SK-N-SH (cell line): Measurements from ENCODE around the gene MARCHF4. TPM values are rescaled to one million over a fixed set of nuclear protein-coding genes. Genes with fewer than 3 reads are reported as not detected.

ENCODE experiments used
- CTCF ChIA-PET: fragments of 300-600, 350-600 bp; formaldehyde crosslinking; extraction: SDS; loops from one replicate; lab custom pipeline; 2021; lab: Yijun Ruan, JAX
- POLR2A ChIA-PET: fragments of 350-600 bp; sonication (Branson Sonifier 250); formaldehyde crosslinking; extraction: SDS; loops from one replicate; lab custom pipeline; 2020; ENCODE audit warnings: antibody characterized with exemption, inconsistent platforms; lab: Yijun Ruan, JAX
- DNase-seq: peaks from one replicate; pipeline ENCODE4 v3.0.0; 2012
- H2AFZ ChIP-seq: fragments of 200-600 bp; sonication (generic); 2 replicates; pipeline ENCODE4 v1.8.1; 2016; ENCODE audit warnings: antibody characterized with exemption, mild to moderate bottlenecking, low read depth
- H3F3A ChIP-seq: fragments of 200-600 bp; sonication (generic); replicated peaks from 2 replicates; pipeline ENCODE3; 2016; ENCODE audit warnings: antibody characterized with exemption, mild to moderate bottlenecking; ENCODE audit not compliant: insufficient read depth
- H3K27ac ChIP-seq, 2 experiments: fragments of 200-500 bp in 1 of 2; fragments of 200-600 bp in 1 of 2; sonication (Bioruptor generic) in 1 of 2; sonication (generic), shearing (Covaris generic) in 1 of 2; 2 replicates each; pipeline versions ENCODE4 v1.5.1 to v1.6.1; 2014 to 2016; ENCODE audit warnings: low read depth in 2 of 2, inconsistent platforms in 1 of 2, low read length in 1 of 2, mild to moderate bottlenecking in 1 of 2, mixed read lengths in 1 of 2
- H3K27me3 ChIP-seq: fragments of 200-600 bp; sonication (generic), shearing (Covaris generic); 2 replicates; pipeline ENCODE4 v1.6.1; 2016; ENCODE audit warnings: mixed run types; ENCODE audit not compliant: insufficient read depth
- H3K36me3 ChIP-seq, 2 experiments: fragments of 200-500 bp in 1 of 2; fragments of 200-600 bp in 1 of 2; sonication (Bioruptor generic) in 1 of 2; sonication (generic) in 1 of 2; replicated peaks in 1 of 2; 2 replicates each; pipeline versions ENCODE3 to v1.5.1; 2014 to 2016; ENCODE audit warnings: low read length in 1 of 2, mild to moderate bottlenecking in 1 of 2; ENCODE audit not compliant: insufficient read depth in 2 of 2, control insufficient read depth in 1 of 2
- H3K4me1 ChIP-seq, 2 experiments: fragments of 200-500 bp in 1 of 2; fragments of 200-600 bp in 1 of 2; sonication (Bioruptor generic) in 1 of 2; sonication (generic), shearing (Covaris generic) in 1 of 2; 2 replicates each; pipeline versions ENCODE4 v1.5.1 to v1.6.1; 2014 to 2016; ENCODE audit warnings: low read depth in 1 of 2, low read length in 1 of 2, mixed run types in 1 of 2; ENCODE audit not compliant: insufficient read depth in 2 of 2, control insufficient read depth in 1 of 2
- H3K4me2 ChIP-seq: fragments of 200-600 bp; sonication (generic), shearing (Covaris generic); 2 replicates; pipeline ENCODE4 v1.6.1; 2017; ENCODE audit warnings: mixed run types
- H3K4me3 ChIP-seq, 2 experiments: fragments of 200-500 bp in 1 of 2; fragments of 200-600 bp in 1 of 2; sonication (Bioruptor generic) in 1 of 2; sonication (generic), shearing (Covaris generic) in 1 of 2; 2 replicates each; pipeline versions ENCODE4 v1.5.1 to v1.8.1; 2014 to 2016; ENCODE audit warnings: low read depth in 2 of 2, inconsistent platforms in 1 of 2, low read length in 1 of 2, mild to moderate bottlenecking in 1 of 2, mixed read lengths in 1 of 2, moderate library complexity in 1 of 2
- H3K79me2 ChIP-seq: fragments of 200-600 bp; sonication (generic); 2 replicates; pipeline ENCODE4 v1.8.1; 2017; ENCODE audit warnings: mild to moderate bottlenecking; ENCODE audit not compliant: insufficient read depth
- H3K9ac ChIP-seq: fragments of 200-600 bp; sonication (generic); 2 replicates; pipeline ENCODE4 v1.6.1; 2017; ENCODE audit warnings: mixed run types
- H3K9me2 ChIP-seq: fragments of 200-600 bp; sonication (generic); 2 replicates; pipeline ENCODE4 v1.6.1; 2017; ENCODE audit warnings: mixed run types
- H3K9me3 ChIP-seq: fragments of 200-600 bp; sonication (generic); 2 replicates; pipeline ENCODE4 v1.6.1; 2017; ENCODE audit warnings: mixed run types, mild to moderate bottlenecking, moderate library complexity
- H4K20me1 ChIP-seq: fragments of 200-600 bp; sonication (generic); 2 replicates; pipeline ENCODE4 v1.6.1; 2017; ENCODE audit warnings: mild to moderate bottlenecking, mixed run types; ENCODE audit not compliant: insufficient read depth
- ELF1 ChIP-seq: IDR thresholded peaks from 2 replicates; pipeline ENCODE4 v1.4.0; 2012
- FOXJ3 ChIP-seq: sonication (generic); formaldehyde crosslinking; IDR thresholded peaks from 2 replicates; pipeline ENCODE4 v1.5.1; 2020; ENCODE audit warnings: mild to moderate bottlenecking, missing genetic modification reagents
- GABPA ChIP-seq: IDR thresholded peaks from 2 replicates; pipeline ENCODE4 v1.4.0; 2012; ENCODE audit warnings: low read depth, mild to moderate bottlenecking
- MEF2A ChIP-seq: IDR thresholded peaks from 2 replicates; pipeline ENCODE4 v1.4.0; 2012; ENCODE audit warnings: low read depth, borderline replicate concordance
- NFIC ChIP-seq: IDR thresholded peaks from 2 replicates; pipeline ENCODE4 v1.4.0; 2012; ENCODE audit warnings: borderline replicate concordance
- RAD21 ChIP-seq: IDR thresholded peaks from 2 replicates; pipeline ENCODE4 v1.6.1; 2012; ENCODE audit warnings: mild to moderate bottlenecking, low read length
- YY1 ChIP-seq: IDR thresholded peaks from 2 replicates; pipeline ENCODE4 v1.4.0; 2012; ENCODE audit warnings: low read depth, mild to moderate bottlenecking
- WGBS: methylation state at CpG from one replicate; pipeline ENCODE4 v1.1.6; 2017; ENCODE audit warnings: low lambda C conversion rate; 5-methylcytosine and 5-hydroxymethylcytosine counted together
- polyA plus RNA-seq, 3 experiments: library from polyadenylated mRNA; depleted of rRNA; stranded (reverse); fragments of >200 nt; gene quantifications; 2 replicates each; pipeline ENCODE4 v1.2.3, GENCODE V29; 2012
- TF ChIP-seq, protein P1 (sequence below): fragments of 200-600 bp; sonication (generic); IDR thresholded peaks from 2 replicates; pipeline ENCODE4 v1.6.1; 2017; ENCODE audit warnings: antibody characterized with exemption, mild to moderate bottlenecking, moderate library complexity
- TF ChIP-seq, protein P2 (sequence below): IDR thresholded peaks from 2 replicates; pipeline ENCODE4 v1.4.0; 2012; ENCODE audit warnings: low read depth, borderline replicate concordance

MARCHF4 gene
- polyA plus RNA-seq, 1 of the 3 experiments (the other 2 are of a cell fraction), result 7.6 TPM

DNA sequence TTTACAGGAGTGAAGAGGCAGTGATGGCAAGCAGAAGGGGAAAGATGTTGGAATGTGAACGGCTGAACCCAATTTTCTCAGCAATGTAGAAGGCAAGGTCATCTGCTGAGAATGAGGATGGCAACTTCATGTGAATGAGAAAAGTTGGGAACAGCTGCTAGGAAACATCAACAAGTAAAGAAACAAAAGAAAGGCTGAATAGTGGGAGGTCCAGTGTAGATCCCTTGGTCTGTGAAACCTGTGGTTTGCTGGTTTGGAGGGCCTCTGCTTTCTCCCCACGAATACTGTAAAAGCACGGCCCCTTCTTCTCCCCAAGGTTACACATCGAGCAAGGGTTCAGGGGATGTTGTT, 27.4 kb downstream of the MARCHF4 start (continued):
- no peak for TF ChIP-seq RAD21

DNA sequence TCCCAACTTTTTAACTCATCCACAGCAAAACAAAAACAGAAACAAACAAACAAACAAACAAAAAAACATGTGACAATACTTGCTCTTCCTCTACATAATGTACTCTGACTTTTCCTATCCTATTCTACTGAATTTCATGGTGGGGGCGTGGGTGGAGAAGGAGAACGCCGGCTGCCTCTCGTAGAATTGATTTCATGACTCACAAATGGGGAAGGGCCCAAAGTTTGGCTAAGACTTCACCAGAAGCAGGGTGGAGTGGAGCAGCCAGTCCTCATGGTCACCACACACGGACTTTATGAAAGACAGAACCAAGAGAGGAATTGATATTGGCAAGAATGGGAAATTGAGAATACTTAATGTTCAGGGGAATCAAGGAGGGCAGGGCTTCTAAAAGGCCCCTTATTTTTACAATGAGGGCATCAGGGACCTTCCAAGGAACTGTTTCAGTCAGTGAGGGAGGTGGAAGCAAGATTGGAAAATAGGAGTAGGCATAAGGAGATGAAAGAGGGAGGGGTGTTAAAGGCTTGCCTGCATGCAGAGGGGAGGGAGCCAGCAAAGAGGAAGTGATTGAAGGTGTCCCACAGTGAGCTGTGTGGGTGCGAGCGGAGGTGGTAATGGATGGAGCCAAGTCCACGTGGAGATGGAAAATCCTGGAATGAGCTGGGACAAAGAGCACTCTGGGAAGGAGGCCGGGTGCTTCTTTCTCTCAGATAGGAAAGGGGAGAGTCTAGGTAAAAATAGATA, 27.9 kb downstream of the MARCHF4 start:
- H3K79me2 ChIP-seq, result peaks cover 88% of the 10 kb centered on the region; the same call in 1 of the 2 replicates

DNA sequence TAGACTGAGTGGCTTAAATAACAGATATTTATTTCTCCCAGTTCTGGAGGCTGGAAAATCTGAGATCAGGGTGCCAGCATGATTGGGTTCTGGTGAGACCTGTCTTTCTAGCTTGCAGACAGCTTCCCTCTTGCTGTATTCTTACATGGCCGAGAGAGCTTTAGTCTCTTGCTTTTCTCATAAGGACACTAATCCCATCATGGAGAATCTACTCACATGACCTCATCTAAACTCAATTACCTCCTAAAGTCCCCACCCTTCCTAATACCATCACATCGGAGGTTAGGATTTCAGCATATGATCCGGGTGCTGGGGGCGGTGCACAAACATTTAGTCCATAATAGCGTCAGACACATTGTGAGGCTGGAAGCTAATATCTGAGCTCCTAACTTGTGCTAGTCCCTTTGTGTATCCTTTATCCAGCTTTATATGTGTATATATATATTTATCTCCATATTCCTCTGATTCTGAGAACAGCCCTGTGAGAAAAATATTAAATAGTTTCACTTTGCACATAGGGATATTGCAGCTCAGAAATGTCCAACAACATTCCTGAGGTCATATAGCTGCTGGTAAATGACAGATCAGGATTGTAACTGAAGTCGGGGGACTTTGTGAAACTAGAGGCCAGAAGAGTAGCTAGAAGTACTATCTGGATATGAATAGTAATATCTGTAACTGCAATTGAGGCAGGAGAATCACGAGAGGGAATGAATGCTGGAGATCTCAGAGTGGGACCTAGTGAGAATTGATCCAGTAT, 28.9 kb downstream of the MARCHF4 start:
- H3K9me3 ChIP-seq, result no peaks in the 10 kb centered on the region
- no peak overlapping the region for H3K4me3 ChIP-seq
- WGBS, result 94% methylated on average over 7 of the region's 7 CpGs
- H3F3A ChIP-seq, result no peaks in the 10 kb centered on the region
- peaks cover 28 to 41% of the 10 kb centered on the region in 2 experiments for H3K4me1 ChIP-seq
- TF ChIP-seq, protein P1, sequence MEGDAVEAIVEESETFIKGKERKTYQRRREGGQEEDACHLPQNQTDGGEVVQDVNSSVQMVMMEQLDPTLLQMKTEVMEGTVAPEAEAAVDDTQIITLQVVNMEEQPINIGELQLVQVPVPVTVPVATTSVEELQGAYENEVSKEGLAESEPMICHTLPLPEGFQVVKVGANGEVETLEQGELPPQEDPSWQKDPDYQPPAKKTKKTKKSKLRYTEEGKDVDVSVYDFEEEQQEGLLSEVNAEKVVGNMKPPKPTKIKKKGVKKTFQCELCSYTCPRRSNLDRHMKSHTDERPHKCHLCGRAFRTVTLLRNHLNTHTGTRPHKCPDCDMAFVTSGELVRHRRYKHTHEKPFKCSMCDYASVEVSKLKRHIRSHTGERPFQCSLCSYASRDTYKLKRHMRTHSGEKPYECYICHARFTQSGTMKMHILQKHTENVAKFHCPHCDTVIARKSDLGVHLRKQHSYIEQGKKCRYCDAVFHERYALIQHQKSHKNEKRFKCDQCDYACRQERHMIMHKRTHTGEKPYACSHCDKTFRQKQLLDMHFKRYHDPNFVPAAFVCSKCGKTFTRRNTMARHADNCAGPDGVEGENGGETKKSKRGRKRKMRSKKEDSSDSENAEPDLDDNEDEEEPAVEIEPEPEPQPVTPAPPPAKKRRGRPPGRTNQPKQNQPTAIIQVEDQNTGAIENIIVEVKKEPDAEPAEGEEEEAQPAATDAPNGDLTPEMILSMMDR, result no peak
- no peak for TF ChIP-seq NFIC
- DNase-seq, result no peak
- no peaks in the 10 kb centered on the region for H3K36me3 ChIP-seq
- no peak overlapping the region for H2AFZ ChIP-seq
- H4K20me1 ChIP-seq, result no peaks in the 10 kb centered on the region
- peaks cover 89% of the 10 kb centered on the region for H3K79me2 ChIP-seq
- no peak overlapping the region for H3K9ac ChIP-seq
- H3K27me3 ChIP-seq, result no peaks in the 10 kb centered on the region
- no peaks in the 10 kb centered on the region for H3K9me2 ChIP-seq
- H3K4me2 ChIP-seq, result 0 out of 2 replicates have a peak overlapping the region, but pooled peaks have one; percentile 18
- CTCF ChIA-PET, result interaction anchor here (0.6 kb wide), 1 partner anchor 301 kb away, joined by 3 read pairs; no protein-coding TSS in a partner anchor
- POLR2A ChIA-PET, result no interaction called here
- no peak overlapping the region for H3K27ac ChIP-seq

More for the DNA sequence above, 27.9 kb downstream of the MARCHF4 start:
- H3F3A ChIP-seq, result peaks cover 3% of the 10 kb centered on the region
- H3K27ac ChIP-seq, result no peak overlapping the region
- peaks cover 24 to 49% of the 10 kb centered on the region in 2 experiments for H3K4me1 ChIP-seq
- no peak overlapping the region for H3K4me2 ChIP-seq
- CTCF ChIA-PET, result no interaction called here
- DNase-seq, result no peak
- H3K36me3 ChIP-seq, result no peaks in the 10 kb centered on the region
- H4K20me1 ChIP-seq, result peaks cover 3% of the 10 kb centered on the region; the same call in 1 of the 2 replicates
- 90% methylated on average over 9 of the region's 9 CpGs for WGBS
- TF ChIP-seq, protein P2, sequence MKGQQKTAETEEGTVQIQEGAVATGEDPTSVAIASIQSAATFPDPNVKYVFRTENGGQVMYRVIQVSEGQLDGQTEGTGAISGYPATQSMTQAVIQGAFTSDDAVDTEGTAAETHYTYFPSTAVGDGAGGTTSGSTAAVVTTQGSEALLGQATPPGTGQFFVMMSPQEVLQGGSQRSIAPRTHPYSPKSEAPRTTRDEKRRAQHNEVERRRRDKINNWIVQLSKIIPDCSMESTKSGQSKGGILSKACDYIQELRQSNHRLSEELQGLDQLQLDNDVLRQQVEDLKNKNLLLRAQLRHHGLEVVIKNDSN, result no peak
- TF ChIP-seq MEF2A, result no peak
- TF ChIP-seq FOXJ3 (CRISPR knock-in tag), result no peak
- TF ChIP-seq ELF1, result no peak
- TF ChIP-seq YY1, result no peak
- TF ChIP-seq GABPA, result no peak
- no peak overlapping the region for H3K9ac ChIP-seq
- H3K4me3 ChIP-seq, result no peak overlapping the region
- POLR2A ChIA-PET, result no interaction called here
- H2AFZ ChIP-seq, result no peak overlapping the region
- H3K9me2 ChIP-seq, result no peaks in the 10 kb centered on the region
- no peaks in the 10 kb centered on the region for H3K9me3 ChIP-seq
- no peaks in the 10 kb centered on the region for H3K27me3 ChIP-seq
